Ovary (tissue), 3 donors: Measurements from ENCODE around the gene RPA4.

Source experiments
- CTCF ChIP-seq, 3 donors: fragments of 450-650 bp in 2 of 3; fragments of 200-600 bp in 1 of 3; IDR thresholded peaks; one replicate each; pipeline versions ENCODE4 v1.5.1 to v1.8.0; 2016 to 2022; ENCODE audit warnings: antibody characterized with exemption in 3 of 3, mild to moderate bottlenecking in 1 of 3
- EP300 ChIP-seq: sonication (generic); formaldehyde crosslinking; IDR thresholded peaks from one replicate; pipeline ENCODE4 v1.6.1; 2017; ENCODE audit warnings: antibody characterized with exemption
- POLR2A ChIP-seq: fragments of 450-650 bp; IDR thresholded peaks from one replicate; pipeline ENCODE4 v1.6.1; 2017; ENCODE audit warnings: antibody characterized with exemption, mild to moderate bottlenecking, moderate library complexity
- donor health status: DM: no; HTN: no; CAD: no.

- TF ChIP-seq CTCF (IDR thresholded peaks at IDR 0.05) (no peak), POLR2A (no peak), EP300 (no peak)
These were observed 22.0 kb upstream of the RPA4 start for GRCh38 chrX:96861661-96862060.
